Keratinocyte (primary cell): ENCODE results near the gene SCTR.

Experiments used
- EZH2 ChIP-seq: IDR thresholded peaks from one replicate; pipeline ENCODE4 v1.6.1; 2012; ENCODE audit warnings: inconsistent platforms, mild to moderate bottlenecking, low read length, moderate library complexity
- TF ChIP-seq, protein P1 (sequence below), 3 experiments: IDR thresholded peaks in 1 of 3; conservative IDR thresholded peaks in 1 of 3; optimal IDR thresholded peaks in 1 of 3; 2 replicates in 2 of 3; 3 replicates in 1 of 3; pipeline versions ENCODE3 to v1.5.1; 2011; ENCODE audit warnings: low read length in 3 of 3, mild to moderate bottlenecking in 3 of 3, moderate library complexity in 2 of 3, control low read depth in 1 of 3, inconsistent platforms in 1 of 3; ENCODE audit not compliant: insufficient read depth in 2 of 3; ENCODE audit errors: extremely low read depth in 1 of 3

DNA sequence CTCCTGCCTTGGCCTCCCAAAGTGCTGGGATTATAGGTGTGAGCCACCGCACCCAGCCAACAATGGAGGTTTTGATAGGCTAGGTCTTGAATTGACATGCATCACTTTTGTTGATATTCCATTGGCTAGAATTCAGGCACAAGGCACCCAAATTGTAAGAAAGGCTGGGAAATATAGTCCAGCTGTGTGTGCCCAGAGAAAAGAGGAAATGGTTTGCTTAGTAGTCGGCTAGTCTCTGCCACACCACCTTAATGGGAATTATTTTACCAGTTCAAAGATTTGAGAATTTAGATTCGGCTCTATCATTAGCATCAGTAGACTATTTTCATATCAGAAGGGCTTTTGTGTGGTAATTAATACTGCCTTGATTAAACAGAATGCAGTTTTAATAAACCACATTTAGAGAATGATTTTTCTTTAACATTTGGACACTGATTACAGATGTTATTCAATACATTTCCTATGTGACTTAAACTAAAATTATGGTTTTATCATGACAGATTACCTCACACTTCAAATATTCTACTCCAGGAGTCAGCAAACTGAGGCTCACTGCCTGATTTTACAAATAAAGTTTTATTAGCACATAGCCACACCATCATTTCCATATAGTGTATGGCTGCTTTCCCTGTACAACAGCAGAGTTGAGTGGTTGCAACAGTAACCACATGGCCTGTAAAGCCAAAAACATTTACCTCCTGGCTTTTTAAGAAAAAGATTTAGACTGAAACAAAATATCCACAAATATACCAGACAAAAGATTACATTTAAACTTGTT is 130.1 kb downstream of the SCTR start:
- TF ChIP-seq, protein P1, sequence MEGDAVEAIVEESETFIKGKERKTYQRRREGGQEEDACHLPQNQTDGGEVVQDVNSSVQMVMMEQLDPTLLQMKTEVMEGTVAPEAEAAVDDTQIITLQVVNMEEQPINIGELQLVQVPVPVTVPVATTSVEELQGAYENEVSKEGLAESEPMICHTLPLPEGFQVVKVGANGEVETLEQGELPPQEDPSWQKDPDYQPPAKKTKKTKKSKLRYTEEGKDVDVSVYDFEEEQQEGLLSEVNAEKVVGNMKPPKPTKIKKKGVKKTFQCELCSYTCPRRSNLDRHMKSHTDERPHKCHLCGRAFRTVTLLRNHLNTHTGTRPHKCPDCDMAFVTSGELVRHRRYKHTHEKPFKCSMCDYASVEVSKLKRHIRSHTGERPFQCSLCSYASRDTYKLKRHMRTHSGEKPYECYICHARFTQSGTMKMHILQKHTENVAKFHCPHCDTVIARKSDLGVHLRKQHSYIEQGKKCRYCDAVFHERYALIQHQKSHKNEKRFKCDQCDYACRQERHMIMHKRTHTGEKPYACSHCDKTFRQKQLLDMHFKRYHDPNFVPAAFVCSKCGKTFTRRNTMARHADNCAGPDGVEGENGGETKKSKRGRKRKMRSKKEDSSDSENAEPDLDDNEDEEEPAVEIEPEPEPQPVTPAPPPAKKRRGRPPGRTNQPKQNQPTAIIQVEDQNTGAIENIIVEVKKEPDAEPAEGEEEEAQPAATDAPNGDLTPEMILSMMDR (optimal IDR thresholded peaks at IDR 0.05 in 1 of 3, IDR thresholded peaks at IDR 0.05 in 1 of 3, conservative IDR thresholded peaks at IDR 0.05 in 1 of 3; ENCODE audit: extremely low read depth in 1 of 3, insufficient read depth in 2 of 3, low read length in 3 of 3): no peak
- TF ChIP-seq EZH2: no peak
